ENCODE data around the gene TDRKH. TPM values are rescaled to one million over a fixed set of nuclear protein-coding genes. Genes with fewer than 3 reads are reported as not detected.
"Not testable (repeated sequence)": the region's sequence is repeated elsewhere in the genome, so short reads cannot be mapped to it uniquely, and the experiment has no call there.

The TDRKH gene
- total RNA-seq, 1 experiment from 2014 or later = 20.9 TPM

- H3K27me3 ChIP-seq (ENCODE audit: control insufficient read depth, insufficient read depth, low read length); DNase-seq; H3K4me3 ChIP-seq (ENCODE audit: insufficient read depth, low read depth, low read length); H3K36me3 ChIP-seq (replicated peaks; ENCODE audit: control insufficient read depth, insufficient read depth, low read length): not testable (repeated sequence)
Observed at GRCh38 chr1:151733995-151734394, 56.3 kb downstream of the TDRKH start.

- Histone ChIP-seq H3K27me3 (ENCODE audit: control insufficient read depth, insufficient read depth, low read length) (no peaks in the 10 kb centered on the region), H3K4me3 (ENCODE audit: insufficient read depth, low read depth, low read length) (no peak overlapping the region), H3K36me3 (replicated peaks; ENCODE audit: control insufficient read depth, insufficient read depth, low read length) (no peaks in the 10 kb centered on the region)
- DNase-seq = no peak
Observed at GRCh38 chr1:151733126-151733525, 57.2 kb downstream of the TDRKH start.

GRCh38 chr1:151729966-151730291 lies 60.4 kb downstream of the TDRKH start:
- Histone ChIP-seq H3K4me3 (ENCODE audit: insufficient read depth, low read depth, low read length) (no peak overlapping the region), H3K36me3 (replicated peaks; ENCODE audit: control insufficient read depth, insufficient read depth, low read length) (no peaks in the 10 kb centered on the region), H3K27me3 (ENCODE audit: control insufficient read depth, insufficient read depth, low read length) (peaks cover 3% of the 10 kb centered on the region; the same call in 1 of the 2 replicates)
- no peak for DNase-seq

GRCh38 chr1:151729157-151729965 lies 60.9 kb downstream of the TDRKH start:
- H3K27me3 ChIP-seq (ENCODE audit: control insufficient read depth, insufficient read depth, low read length) = peaks cover 3% of the 10 kb centered on the region; the same call in 1 of the 2 replicates
- no peaks in the 10 kb centered on the region for H3K36me3 ChIP-seq (replicated peaks; ENCODE audit: control insufficient read depth, insufficient read depth, low read length)
- H3K4me3 ChIP-seq (ENCODE audit: insufficient read depth, low read depth, low read length) = no peak overlapping the region
- no peak for DNase-seq

- Histone ChIP-seq H3K36me3 (replicated peaks; ENCODE audit: control insufficient read depth, insufficient read depth, low read length) (no peaks in the 10 kb centered on the region), H3K27me3 (ENCODE audit: control insufficient read depth, insufficient read depth, low read length) (peaks cover 6% of the 10 kb centered on the region), H3K4me3 (ENCODE audit: insufficient read depth, low read depth, low read length) (no peak overlapping the region)
- DNase-seq = peak; percentile 72
Observed at GRCh38 chr1:151728151-151729054, 61.9 kb downstream of the TDRKH start.

GRCh38 chr1:151723726-151724370 lies 66.5 kb downstream of the TDRKH start:
- no peak for DNase-seq
- H3K27me3 ChIP-seq (ENCODE audit: control insufficient read depth, insufficient read depth, low read length) = peaks cover 41% of the 10 kb centered on the region
- H3K4me3 ChIP-seq (ENCODE audit: insufficient read depth, low read depth, low read length) = no peak overlapping the region
- no peaks in the 10 kb centered on the region for H3K36me3 ChIP-seq (replicated peaks; ENCODE audit: control insufficient read depth, insufficient read depth, low read length)

Other genes with a start within 250 kb of the TDRKH start
- 35.1 and 47.8 TPM in 2 replicates for gene SNX27, start 178.4 kb downstream of the TDRKH start, total RNA-seq (2014; rRNA removed; shearing (Covaris generic))
- 0.07 TPM in 1 of 2 replicates, not detected in the other for gene CELF3, start 73.7 kb downstream of the TDRKH start, total RNA-seq (2014; rRNA removed; shearing (Covaris generic))
- not detected in 2 replicates for gene RIIAD1, start 69.0 kb downstream of the TDRKH start, total RNA-seq (2014; rRNA removed; shearing (Covaris generic))
- 158 and 214 TPM in 2 replicates for gene MRPL9, start 27.0 kb downstream of the TDRKH start, total RNA-seq (2014; rRNA removed; shearing (Covaris generic))
- gene LINGO4, start 14.9 kb upstream of the TDRKH start, total RNA-seq (2014; rRNA removed; shearing (Covaris generic)) = 0.07 TPM in 1 of 2 replicates, not detected in the other
- gene RORC, start 41.3 kb upstream of the TDRKH start, total RNA-seq (2014; rRNA removed; shearing (Covaris generic)) = 0.18 and 0.42 TPM in 2 replicates
- gene C2CD4D, start 49.3 kb upstream of the TDRKH start, total RNA-seq (2014; rRNA removed; shearing (Covaris generic)) = 0.30 and 0.90 TPM in 2 replicates
- gene THEM5, start 63.2 kb upstream of the TDRKH start, total RNA-seq (2014; rRNA removed; shearing (Covaris generic)) = not detected in 2 replicates
- gene THEM4, start 119.0 kb upstream of the TDRKH start, total RNA-seq (2014; rRNA removed; shearing (Covaris generic)) = 21.4 and 22.6 TPM in 2 replicates
- gene S100A10, start 203.4 kb upstream of the TDRKH start, total RNA-seq (2014; rRNA removed; shearing (Covaris generic)) = 102 and 116 TPM in 2 replicates
- gene S100A11, start 246.5 kb upstream of the TDRKH start, total RNA-seq (2014; rRNA removed; shearing (Covaris generic)) = 474 and 597 TPM in 2 replicates

All from H7 (cell line).